NT2/D1 (cell line): ENCODE measurements around the gene RGS1.

Source experiments
- YY1 ChIP-seq: IDR thresholded peaks from 2 replicates; pipeline ENCODE4 v1.6.1; 2011; ENCODE audit not compliant: insufficient read length, insufficient read depth
- ZNF274 ChIP-seq: IDR thresholded peaks from 2 replicates; pipeline ENCODE4 v1.6.1; 2011; ENCODE audit warnings: mild to moderate bottlenecking, low read depth, low read length

- TF ChIP-seq YY1: no peak
- no peak for TF ChIP-seq ZNF274
Measured at GRCh38 chr1:192566657-192567056, 8.9 kb upstream of the RGS1 start.
